HepG2 (cell line): ENCODE results near the gene NOS1AP. TPM values are rescaled to one million over a fixed set of nuclear protein-coding genes. Genes with fewer than 3 reads are reported as not detected.

Source experiments
- ATAC-seq: fragments of 200-7000 bp; cut with Tn5 transposase; 3 replicates; pipeline ENCODE4 v1.9.1; 2020; ENCODE audit warnings: mild to moderate bottlenecking, moderate library complexity
- BruUV-seq: library from RNA; stranded (reverse); fragments of 400-500 nt; replicated peaks from 2 replicates; lab custom pipeline; 2021; lab: Mats Ljungman, UMichigan
- CTCF ChIA-PET: fragments of 300-600 bp; formaldehyde crosslinking; extraction: SDS; loops from one replicate; lab custom pipeline; 2021; ENCODE audit warnings: low total read pairs, inconsistent platforms, low intra/inter-chr PET ratio; lab: Yijun Ruan, JAX
- POLR2A ChIA-PET: fragments of 350-600 bp; sonication (Branson Sonifier 250); formaldehyde crosslinking; loops from one replicate; lab custom pipeline; 2020; ENCODE audit warnings: antibody characterized with exemption, inconsistent platforms; lab: Yijun Ruan, JAX
- DNase-seq: peaks from one replicate; pipeline ENCODE4 v3.0.0-alpha.2; 2015; ENCODE audit warnings: low spot score
- FAIRE-seq: peaks from 3 replicates; lab custom pipeline; 2011; peaks lifted over from hg19 to GRCh38; lab: Jason Lieb, UNC
- H2AFZ ChIP-seq: one replicate; pipeline ENCODE4 v1.6.1; 2011; ENCODE audit warnings: low read length, inconsistent platforms
- H3K27ac ChIP-seq: fragments of 300-600 bp; 3 replicates; pipeline ENCODE4 v1.8.0; 2011; ENCODE audit warnings: mixed run types, mild to moderate bottlenecking, mixed read lengths, low read length, inconsistent platforms; ENCODE audit not compliant: insufficient read depth; ENCODE audit errors: extremely low read length
- H3K27me3 ChIP-seq, 2 experiments: fragments of 200-600 bp in 1 of 2; 2 replicates in 1 of 2; 3 replicates in 1 of 2; pipeline versions ENCODE4 v1.6.0 to v1.8.0; 2011; ENCODE audit warnings: low read length in 2 of 2, mild to moderate bottlenecking in 2 of 2, moderate library complexity in 2 of 2, inconsistent platforms in 1 of 2; ENCODE audit not compliant: insufficient read depth in 2 of 2, control insufficient read depth in 1 of 2
- H3K36me3 ChIP-seq, 2 experiments: fragments of 200-600 bp in 1 of 2; replicated peaks in 1 of 2; 2 replicates in 1 of 2; 3 replicates in 1 of 2; pipeline versions ENCODE4 v1.5.1 to v1.8.0; 2011; ENCODE audit warnings: low read length in 2 of 2, inconsistent platforms in 1 of 2; ENCODE audit not compliant: insufficient read depth in 2 of 2, control insufficient read depth in 1 of 2
- H3K4me1 ChIP-seq: 2 replicates; pipeline ENCODE4 v1.5.1; 2012; ENCODE audit warnings: low read length, inconsistent platforms; ENCODE audit not compliant: insufficient read depth
- H3K4me2 ChIP-seq: 2 replicates; pipeline ENCODE4 v1.6.0; 2011; ENCODE audit warnings: low read depth, low read length, inconsistent platforms
- H3K4me3 ChIP-seq, 3 experiments: fragments of 200-600 bp in 1 of 3; sonication (generic), shearing (Covaris generic) in 1 of 3; replicated peaks in 1 of 3; 2 replicates each; pipeline ENCODE4 v1.5.1; 2011 to 2016; ENCODE audit warnings: low read length in 3 of 3, inconsistent platforms in 2 of 3, low read depth in 2 of 3, mild to moderate bottlenecking in 2 of 3, control low read depth in 1 of 3, mixed read lengths in 1 of 3; ENCODE audit not compliant: insufficient read depth in 1 of 3
- H3K79me2 ChIP-seq: one replicate; pipeline ENCODE4 v1.6.1; 2011; ENCODE audit warnings: low read length, inconsistent platforms; ENCODE audit not compliant: insufficient read depth
- H3K9ac ChIP-seq: 2 replicates; pipeline ENCODE4 v1.6.0; 2011; ENCODE audit warnings: mild to moderate bottlenecking, low read depth, low read length, inconsistent platforms; ENCODE audit not compliant: insufficient read depth
- H3K9me3 ChIP-seq: 2 replicates; pipeline ENCODE4 v1.5.1; 2012; ENCODE audit warnings: mild to moderate bottlenecking, low read length
- H4K20me1 ChIP-seq: 2 replicates; pipeline ENCODE4 v1.6.0; 2011; ENCODE audit warnings: inconsistent platforms, mild to moderate bottlenecking, low read length, moderate library complexity; ENCODE audit not compliant: insufficient read depth
- GTF3A ChIP-seq: sonication (generic); formaldehyde crosslinking; conservative IDR thresholded peaks from 2 replicates; pipeline ENCODE4 v1.4.0; 2020; ENCODE audit warnings: mild to moderate bottlenecking, missing genetic modification reagents
- NFE2L1 ChIP-seq: sonication (generic); formaldehyde crosslinking; IDR thresholded peaks from 2 replicates; pipeline ENCODE4 v1.4.0; 2020; ENCODE audit warnings: missing genetic modification reagents, mild to moderate bottlenecking, borderline replicate concordance
- REST ChIP-seq, 2 experiments: IDR thresholded peaks; 2 replicates each; pipeline ENCODE4 v1.6.1; 2011 to 2012; ENCODE audit warnings: low read length in 2 of 2, borderline replicate concordance in 1 of 2, low read depth in 1 of 2, mild to moderate bottlenecking in 1 of 2, moderate library complexity in 1 of 2
- TEAD2 ChIP-seq: sonication (generic); formaldehyde crosslinking; IDR thresholded peaks from 2 replicates; pipeline ENCODE4 v1.9.0; 2021; ENCODE audit warnings: missing genetic modification reagents
- ZBTB33 ChIP-seq: sonication (generic); formaldehyde crosslinking; IDR thresholded peaks from 2 replicates; pipeline ENCODE4 v1.4.0; 2020; ENCODE audit warnings: missing genetic modification reagents
- ZBTB49 ChIP-seq: sonication (generic); formaldehyde crosslinking; IDR thresholded peaks from 2 replicates; pipeline ENCODE4 v1.4.0; 2020; ENCODE audit warnings: missing genetic modification reagents, borderline replicate concordance
- ZNF326 ChIP-seq: sonication (generic); formaldehyde crosslinking; IDR thresholded peaks from 2 replicates; pipeline ENCODE4 v1.4.0; 2020; ENCODE audit warnings: missing genetic modification reagents, borderline replicate concordance
- ZNF558 ChIP-seq: sonication (generic); formaldehyde crosslinking; IDR thresholded peaks from 2 replicates; pipeline ENCODE4 v1.9.0; 2022; ENCODE audit warnings: mild to moderate bottlenecking, missing genetic modification reagents, borderline replicate concordance
- ZNF644 ChIP-seq: IDR thresholded peaks from 2 replicates; pipeline ENCODE4 v1.6.1; 2016; ENCODE audit warnings: low read depth
- ZNF749 ChIP-seq: sonication (generic); formaldehyde crosslinking; IDR thresholded peaks from 2 replicates; pipeline ENCODE4 v1.8.0; 2022; ENCODE audit warnings: mild to moderate bottlenecking, missing genetic modification reagents, moderate library complexity, borderline replicate concordance
- WGBS: methylation state at CpG from one replicate; pipeline ENCODE4 v1.1.6; 2017; ENCODE audit warnings: low lambda C conversion rate; 5-methylcytosine and 5-hydroxymethylcytosine counted together
- in situ Hi-C: cut with HindIII; loops from 2 replicates; pipeline ENCODE4 v1.10.0; 2017; ENCODE audit warnings: low pct_unique_long_range_greater_than_20kb; ENCODE audit not compliant: extremely low pct_ligation_motif_present
- intact Hi-C: fragments of 100-400 bp; cut with micrococcal nuclease; formaldehyde crosslinking; loops from one replicate; pipeline ENCODE4 v1.10.0; 2022; ENCODE audit not compliant: unreplicated experiment
- polyA plus RNA-seq, 8 experiments: library from polyadenylated mRNA; depleted of rRNA in 3 of 8; stranded (reverse) in 7 of 8; unstranded in 1 of 8; fragments of >200 nt; fragmentation: Illumina TruSeq in 4 of 8; extraction: Trizol in 4 of 8; gene quantifications; 2 replicates each; pipeline versions ENCODE4 v1.2.1 to v1.2.3, GENCODE V29; 2011 to 2016; ENCODE audit warnings: low read depth in 4 of 8, missing spikeins in 1 of 8, mixed read lengths in 1 of 8; ENCODE audit not compliant: insufficient read depth in 1 of 8
- total RNA-seq, 5 experiments: library from RNA; depleted of rRNA; stranded (reverse); fragments of >200 nt; fragmentation: Illumina TruSeq; extraction: Trizol; gene quantifications; 2 replicates each; pipeline ENCODE4 v1.2.3, GENCODE V29; 2016; ENCODE audit warnings: low read depth in 1 of 5

The NOS1AP gene
- total and polyA plus RNA-seq, 2 of the 13 experiments (the other 11 are each of a cell fraction or from before 2014, with no cell fraction given), result 2.0 to 3.3 TPM

- ChIA-PET POLR2A (interaction anchor here (0.9 kb wide), 1 partner anchor 37 kb away, joined by 3 read pairs; no protein-coding TSS in a partner anchor), CTCF (no interaction called here)
- FAIRE-seq (no peak), ATAC-seq (no peak), DNase-seq (peak; percentile 16)
- peaks cover 83% of the 10 kb centered on the region for H3K4me1 ChIP-seq
- BruUV-seq, result no TSS peak
- H3K9ac ChIP-seq, result no peak overlapping the region
- H3K4me3 ChIP-seq, result no peak overlapping the region
- no peak for TF ChIP-seq ZNF326 (CRISPR knock-in tag)
- no peak for TF ChIP-seq GTF3A (CRISPR knock-in tag)
- TF ChIP-seq ZNF558 (CRISPR knock-in tag), result no peak
- TF ChIP-seq ZBTB49 (CRISPR knock-in tag), result no peak
- TF ChIP-seq TEAD2 (CRISPR knock-in tag), result no peak
- TF ChIP-seq ZNF749 (CRISPR knock-in tag), result no peak
- TF ChIP-seq ZBTB33 (CRISPR knock-in tag), result peak; percentile 41; the same call in 1 of the 2 replicates
- no peak for TF ChIP-seq REST (IDR thresholded peaks at IDR 0.05; ENCODE audit: borderline replicate concordance in 1 of 2, low read depth in 1 of 2, low read length in 2 of 2)
- TF ChIP-seq NFE2L1 (CRISPR knock-in tag), result no peak
- peak; percentile 83 for TF ChIP-seq ZNF644 (CRISPR knock-in tag)
- intact Hi-C loops (no loop called here), in situ Hi-C loops (no loop called here)
- no peaks in the 10 kb centered on the region for H4K20me1 ChIP-seq
- no peaks in the 10 kb centered on the region for H3K27me3 ChIP-seq
- H2AFZ ChIP-seq, result no peak overlapping the region
- WGBS, result no CpG with 5 or more reads among the region's 1 CpG
- H3K36me3 ChIP-seq, result no peaks in the 10 kb centered on the region; a peak in 1 of 5 replicates
- H3K27ac ChIP-seq, result no peak overlapping the region
- no peaks in the 10 kb centered on the region for H3K9me3 ChIP-seq
- peaks cover 11% of the 10 kb centered on the region for H3K79me2 ChIP-seq
- no peak overlapping the region for H3K4me2 ChIP-seq
These were observed 163.6 kb downstream of the NOS1AP start for GRCh38 chr1:162233066-162233465.
